H9 (cell line): ENCODE measurements around the gene THRB. TPM values are rescaled to one million over a fixed set of nuclear protein-coding genes. Genes with fewer than 3 reads are reported as not detected.

Source experiments
- DNase-seq: peaks from one replicate; pipeline ENCODE4 v3.0.0-alpha.2; 2017
- H2AFZ ChIP-seq: one replicate; pipeline ENCODE4 v1.6.1; 2013; ENCODE audit warnings: mild to moderate bottlenecking, low read length, control low read depth, moderate library complexity
- H2AK5ac ChIP-seq: 2 replicates; pipeline ENCODE4 v1.6.1; 2013; ENCODE audit warnings: low read length, control low read depth, mixed read lengths; ENCODE audit not compliant: insufficient read length
- H2BK120ac ChIP-seq: one replicate; pipeline ENCODE4 v1.6.1; 2013; ENCODE audit warnings: low read depth, mild to moderate bottlenecking, low read length, control low read depth, inconsistent platforms; ENCODE audit not compliant: poor library complexity, severe bottlenecking
- H2BK12ac ChIP-seq: 2 replicates; pipeline ENCODE4 v1.6.1; 2013; ENCODE audit warnings: low read length, control low read depth, mixed read lengths, low read depth; ENCODE audit not compliant: insufficient read length
- H2BK15ac ChIP-seq: 2 replicates; pipeline ENCODE4 v1.6.1; 2013; ENCODE audit warnings: low read depth, low read length, control low read depth
- H2BK20ac ChIP-seq: one replicate; pipeline ENCODE4 v1.6.1; 2013; ENCODE audit warnings: low read depth, mild to moderate bottlenecking, low read length, control low read depth, inconsistent platforms; ENCODE audit not compliant: poor library complexity, severe bottlenecking
- H2BK5ac ChIP-seq: 2 replicates; pipeline ENCODE4 v1.6.1; 2013; ENCODE audit warnings: low read length, control low read depth, mixed read lengths; ENCODE audit not compliant: insufficient read length
- H3K14ac ChIP-seq: 2 replicates; pipeline ENCODE4 v1.6.1; 2013; ENCODE audit warnings: low read length, control low read depth; ENCODE audit not compliant: insufficient read depth
- H3K18ac ChIP-seq: 2 replicates; pipeline ENCODE4 v1.6.1; 2013; ENCODE audit warnings: low read depth, mild to moderate bottlenecking, mixed read lengths, low read length, control low read depth; ENCODE audit not compliant: insufficient read length
- H3K23ac ChIP-seq: 2 replicates; pipeline ENCODE4 v1.6.1; 2013; ENCODE audit warnings: low read length, control low read depth, mixed read lengths, low read depth; ENCODE audit not compliant: insufficient read length
- H3K23me2 ChIP-seq: 2 replicates; pipeline ENCODE4 v1.6.1; 2013; ENCODE audit warnings: low read depth, mild to moderate bottlenecking, mixed read lengths, low read length, control low read depth; ENCODE audit not compliant: insufficient read length, poor library complexity, severe bottlenecking
- H3K27ac ChIP-seq: 2 replicates; pipeline ENCODE4 v1.5.1; 2013; ENCODE audit warnings: low read length, control low read depth, mixed read lengths, low read depth; ENCODE audit not compliant: insufficient read length
- H3K27me3 ChIP-seq: 2 replicates; pipeline ENCODE4 v1.6.1; 2013; ENCODE audit warnings: low read length, control low read depth, inconsistent platforms; ENCODE audit not compliant: insufficient read depth
- H3K4ac ChIP-seq: 2 replicates; pipeline ENCODE4 v1.6.1; 2013; ENCODE audit warnings: low read depth, mild to moderate bottlenecking, control low read depth, inconsistent platforms, low read length, moderate library complexity
- H3K4me1 ChIP-seq: 2 replicates; pipeline ENCODE4 v1.6.1; 2013; ENCODE audit warnings: low read length, control low read depth, inconsistent platforms; ENCODE audit not compliant: insufficient read depth
- H3K4me2 ChIP-seq: 2 replicates; pipeline ENCODE4 v1.6.1; 2013; ENCODE audit warnings: low read length, control low read depth, mixed read lengths; ENCODE audit not compliant: insufficient read length, insufficient read depth
- H3K56ac ChIP-seq: 2 replicates; pipeline ENCODE4 v1.6.1; 2013; ENCODE audit warnings: low read depth, mild to moderate bottlenecking, mixed read lengths, low read length, control low read depth; ENCODE audit not compliant: insufficient read length
- H3K79me1 ChIP-seq: 2 replicates; pipeline ENCODE4 v1.6.1; 2013; ENCODE audit warnings: low read depth, mild to moderate bottlenecking, moderate library complexity, low read length, control low read depth, inconsistent platforms; ENCODE audit not compliant: insufficient read depth, poor library complexity, severe bottlenecking
- H3K79me2 ChIP-seq: 2 replicates; pipeline ENCODE4 v1.6.1; 2013; ENCODE audit warnings: low read length, control low read depth, inconsistent platforms; ENCODE audit not compliant: insufficient read depth
- H3K9ac ChIP-seq: 2 replicates; pipeline ENCODE4 v1.6.1; 2013; ENCODE audit warnings: low read length, control low read depth, mixed read lengths; ENCODE audit not compliant: insufficient read length; ENCODE audit errors: extremely low read depth
- H3K9me3 ChIP-seq: one replicate; pipeline ENCODE4 v1.6.1; 2013; ENCODE audit warnings: low read depth, low read length, inconsistent platforms; ENCODE audit not compliant: control insufficient read depth
- H3T11ph ChIP-seq: one replicate; pipeline ENCODE4 v1.6.1; 2013; ENCODE audit warnings: mild to moderate bottlenecking, low read length, control low read depth, inconsistent platforms
- H4K20me1 ChIP-seq: one replicate; pipeline ENCODE4 v1.6.1; 2013; ENCODE audit not compliant: control insufficient read depth, insufficient read length, insufficient read depth
- H4K5ac ChIP-seq: 2 replicates; pipeline ENCODE4 v1.6.1; 2013; ENCODE audit warnings: low read depth, mild to moderate bottlenecking, mixed read lengths, low read length, control low read depth; ENCODE audit not compliant: insufficient read length
- H4K8ac ChIP-seq: replicated peaks from 2 replicates; pipeline ENCODE4 v1.6.1; 2013; ENCODE audit warnings: low read length, control low read depth, mixed read lengths, low read depth; ENCODE audit not compliant: insufficient read length
- H4K91ac ChIP-seq: 2 replicates; pipeline ENCODE4 v1.6.1; 2013; ENCODE audit warnings: low read depth, mild to moderate bottlenecking, moderate library complexity, mixed read lengths, low read length, control low read depth; ENCODE audit not compliant: insufficient read length
- H3K27ac Mint-ChIP-seq, 3 experiments: 2 replicates in 2 of 3; 3 replicates in 1 of 3; pipeline ENCODE4 v1.8.0; 2020 to 2021; ENCODE audit warnings: mixed read lengths in 3 of 3, mild to moderate bottlenecking in 1 of 3, moderate library complexity in 1 of 3
- H3K27me3 Mint-ChIP-seq: 2 replicates; pipeline ENCODE4 v1.8.0; 2021; ENCODE audit warnings: low read depth, mild to moderate bottlenecking, moderate library complexity, mixed read lengths
- H3K36me3 Mint-ChIP-seq, 3 experiments: 2 replicates in 2 of 3; 3 replicates in 1 of 3; pipeline ENCODE4 v1.8.0; 2020 to 2021; ENCODE audit warnings: low read depth in 3 of 3, mixed read lengths in 3 of 3; ENCODE audit not compliant: insufficient read depth in 1 of 3
- H3K4me1 Mint-ChIP-seq, 2 experiments: 2 replicates each; pipeline ENCODE4 v1.8.0; 2020; ENCODE audit warnings: mixed read lengths in 2 of 2
- H3K4me3 Mint-ChIP-seq, 2 experiments: 2 replicates in 1 of 2; 3 replicates in 1 of 2; pipeline ENCODE4 v1.8.0; 2020 to 2021; ENCODE audit warnings: mild to moderate bottlenecking in 2 of 2, mixed read lengths in 2 of 2, moderate library complexity in 1 of 2
- H3K9me3 Mint-ChIP-seq, 2 experiments: 2 replicates in 1 of 2; 3 replicates in 1 of 2; pipeline ENCODE4 v1.8.0; 2020; ENCODE audit warnings: mild to moderate bottlenecking in 2 of 2, mixed read lengths in 2 of 2, moderate library complexity in 1 of 2
- WGBS: extraction: QIAGEN DNeasy Blood & Tissue Kit; methylation state at CpG from one replicate; pipeline ENCODE4 v1.1.7; 2013; ENCODE audit warnings: missing lambda C conversion rate, low lambda C conversion rate, mixed read lengths; ENCODE audit not compliant: insufficient read length; ENCODE audit errors: extremely low coverage; 5-methylcytosine and 5-hydroxymethylcytosine counted together
- total RNA-seq: library from RNA; stranded (reverse); gene quantifications from 2 replicates; pipeline ENCODE4 v1.2.1, GENCODE V29; 2021
- TF ChIP-seq, protein P1 (sequence below): fragments of 200-600 bp; sonication (generic); conservative IDR thresholded peaks from 3 replicates; pipeline ENCODE4 v1.8.0; 2021; ENCODE audit warnings: antibody characterized with exemption, mild to moderate bottlenecking

The THRB gene
- total RNA-seq, 1 experiment from 2014 or later: 8.6 TPM

GRCh38 chr3:24472358-24472757, 22.3 kb downstream of the THRB start:
- no peak overlapping the region for H3K23ac ChIP-seq
- H3K9me3 ChIP-seq: no peaks in the 10 kb centered on the region
- H3K56ac ChIP-seq: no peak overlapping the region

More at GRCh38 chr3:24472358-24472757, 22.3 kb downstream of the THRB start:
- Histone ChIP-seq H3K27me3 (no peaks in the 10 kb centered on the region; the same call in 1 of the 2 replicates), H2BK12ac (no peak overlapping the region), H3K79me1 (no peaks in the 10 kb centered on the region), H3K14ac (no peak overlapping the region), H2AFZ (no peak overlapping the region), H4K91ac (no peak overlapping the region), H2AK5ac (no peak overlapping the region), H2BK20ac (no peak overlapping the region), H4K20me1 (no peaks in the 10 kb centered on the region), H3K4me2 (no peak overlapping the region), H2BK120ac (no peak overlapping the region), H3K9ac (no peak overlapping the region), H3K27ac (no peak overlapping the region), H2BK5ac (no peak overlapping the region), H4K5ac (no peak overlapping the region), H3K4ac (no peak overlapping the region), H3K18ac (no peak overlapping the region), H3K23me2 (no peaks in the 10 kb centered on the region), H2BK15ac (no peak overlapping the region), H3K79me2 (no peaks in the 10 kb centered on the region), H3T11ph (no peak overlapping the region), H3K4me1 (peaks cover 3% of the 10 kb centered on the region; the same call in 1 of the 2 replicates), H4K8ac (no peak overlapping the region)
- no CpG with 5 or more reads among the region's 1 CpG for WGBS
- Mint-ChIP-seq H3K4me3 (no peak overlapping the region), H3K36me3 (peaks cover 0 to 17% (median 6%) of the 10 kb centered on the region in 3 experiments; a peak in 5 of 7 replicates), H3K27ac (no peak overlapping the region), H3K9me3 (peaks cover 0 to 6% of the 10 kb centered on the region in 2 experiments; a peak in 2 of 5 replicates), H3K4me1 (peaks cover 16 to 17% of the 10 kb centered on the region in 2 experiments), H3K27me3 (no peaks in the 10 kb centered on the region)
- TF ChIP-seq, protein P1, sequence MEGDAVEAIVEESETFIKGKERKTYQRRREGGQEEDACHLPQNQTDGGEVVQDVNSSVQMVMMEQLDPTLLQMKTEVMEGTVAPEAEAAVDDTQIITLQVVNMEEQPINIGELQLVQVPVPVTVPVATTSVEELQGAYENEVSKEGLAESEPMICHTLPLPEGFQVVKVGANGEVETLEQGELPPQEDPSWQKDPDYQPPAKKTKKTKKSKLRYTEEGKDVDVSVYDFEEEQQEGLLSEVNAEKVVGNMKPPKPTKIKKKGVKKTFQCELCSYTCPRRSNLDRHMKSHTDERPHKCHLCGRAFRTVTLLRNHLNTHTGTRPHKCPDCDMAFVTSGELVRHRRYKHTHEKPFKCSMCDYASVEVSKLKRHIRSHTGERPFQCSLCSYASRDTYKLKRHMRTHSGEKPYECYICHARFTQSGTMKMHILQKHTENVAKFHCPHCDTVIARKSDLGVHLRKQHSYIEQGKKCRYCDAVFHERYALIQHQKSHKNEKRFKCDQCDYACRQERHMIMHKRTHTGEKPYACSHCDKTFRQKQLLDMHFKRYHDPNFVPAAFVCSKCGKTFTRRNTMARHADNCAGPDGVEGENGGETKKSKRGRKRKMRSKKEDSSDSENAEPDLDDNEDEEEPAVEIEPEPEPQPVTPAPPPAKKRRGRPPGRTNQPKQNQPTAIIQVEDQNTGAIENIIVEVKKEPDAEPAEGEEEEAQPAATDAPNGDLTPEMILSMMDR: no peak
- no peak for DNase-seq
